ENCODE data around the gene ABHD14A. TPM values are rescaled to one million over a fixed set of nuclear protein-coding genes. Genes with fewer than 3 reads are reported as not detected.
"Not testable (repeated sequence)": the region's sequence is repeated elsewhere in the genome, so short reads cannot be mapped to it uniquely, and the experiment has no call there.

ABHD14A gene
- polyA plus RNA-seq, 1 donor (not counting 4 experiments of a cell fraction or from before 2014, with no cell fraction given): 6.9 TPM

GRCh38 chr3:51992017-51992682 lies 17.3 kb downstream of the ABHD14A start:
- Histone ChIP-seq H3K4me1 (ENCODE audit: control insufficient read depth, extremely low read depth, insufficient read depth, low read length) (peaks cover 18% of the 10 kb centered on the region), H3K79me2 (ENCODE audit: control insufficient read depth, insufficient read depth, low read length) (peaks cover 32% of the 10 kb centered on the region), H3K27ac (ENCODE audit: control insufficient read depth, insufficient read depth, low read length) (no peak overlapping the region), H4K20me1 (ENCODE audit: control insufficient read depth, extremely low read depth, insufficient read depth, low read length) (peaks cover 9% of the 10 kb centered on the region), H2AFZ (ENCODE audit: control insufficient read depth, low read length) (no peak overlapping the region), H3K36me3 (ENCODE audit: control insufficient read depth in 2 of 2, extremely low read depth in 1 of 2, insufficient read depth in 2 of 2, low read length in 2 of 2) (peaks cover 23 to 39% of the 10 kb centered on the region in 2 experiments), H3K9ac (ENCODE audit: control insufficient read depth, extremely low read depth, insufficient read depth, low read length) (no peak overlapping the region), H3K9me1 (ENCODE audit: control insufficient read depth, extremely low read depth, insufficient read depth, low read length) (peaks cover 3% of the 10 kb centered on the region), H3K4me3 (ENCODE audit: control insufficient read depth in 2 of 3, extremely low read depth in 1 of 3, insufficient read depth in 2 of 3, low read depth in 1 of 3, low read length in 3 of 3) (no peak overlapping the region), H3K4me2 (ENCODE audit: control insufficient read depth, extremely low read depth, insufficient read depth, low read depth, low read length) (peak overlapping the region; percentile 16), H3K27me3 (ENCODE audit: control insufficient read depth, extremely low read depth, insufficient read depth, low read length) (no peaks in the 10 kb centered on the region), H3K9me3 (ENCODE audit: control insufficient read depth, low read depth, low read length) (no peaks in the 10 kb centered on the region)
- dilution Hi-C loops (cut with MboI; ENCODE audit: extremely low pct_ligation_motif_present, low sequenced_read_pairs): no loop called here
- TF ChIP-seq EZH2 (IDR thresholded peaks at IDR 0.05; ENCODE audit: low read length): no peak
- TF ChIP-seq, protein P1, sequence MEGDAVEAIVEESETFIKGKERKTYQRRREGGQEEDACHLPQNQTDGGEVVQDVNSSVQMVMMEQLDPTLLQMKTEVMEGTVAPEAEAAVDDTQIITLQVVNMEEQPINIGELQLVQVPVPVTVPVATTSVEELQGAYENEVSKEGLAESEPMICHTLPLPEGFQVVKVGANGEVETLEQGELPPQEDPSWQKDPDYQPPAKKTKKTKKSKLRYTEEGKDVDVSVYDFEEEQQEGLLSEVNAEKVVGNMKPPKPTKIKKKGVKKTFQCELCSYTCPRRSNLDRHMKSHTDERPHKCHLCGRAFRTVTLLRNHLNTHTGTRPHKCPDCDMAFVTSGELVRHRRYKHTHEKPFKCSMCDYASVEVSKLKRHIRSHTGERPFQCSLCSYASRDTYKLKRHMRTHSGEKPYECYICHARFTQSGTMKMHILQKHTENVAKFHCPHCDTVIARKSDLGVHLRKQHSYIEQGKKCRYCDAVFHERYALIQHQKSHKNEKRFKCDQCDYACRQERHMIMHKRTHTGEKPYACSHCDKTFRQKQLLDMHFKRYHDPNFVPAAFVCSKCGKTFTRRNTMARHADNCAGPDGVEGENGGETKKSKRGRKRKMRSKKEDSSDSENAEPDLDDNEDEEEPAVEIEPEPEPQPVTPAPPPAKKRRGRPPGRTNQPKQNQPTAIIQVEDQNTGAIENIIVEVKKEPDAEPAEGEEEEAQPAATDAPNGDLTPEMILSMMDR (optimal IDR thresholded peaks at IDR 0.05 in 1 of 3, IDR thresholded peaks at IDR 0.05 in 1 of 3, conservative IDR thresholded peaks at IDR 0.05 in 1 of 3; ENCODE audit: extremely low read depth in 1 of 3, insufficient read depth in 2 of 3, low read length in 3 of 3): no peak
- FAIRE-seq (no peak), DNase-seq (ENCODE audit: low read depth, low spot score) (no peak)

- H3K9me3 ChIP-seq (ENCODE audit: control insufficient read depth, low read depth, low read length); H3K27ac ChIP-seq (ENCODE audit: control insufficient read depth, insufficient read depth, low read length); H3K27me3 ChIP-seq (ENCODE audit: control insufficient read depth, extremely low read depth, insufficient read depth, low read length); H2AFZ ChIP-seq (ENCODE audit: control insufficient read depth, low read length); H3K9ac ChIP-seq (ENCODE audit: control insufficient read depth, extremely low read depth, insufficient read depth, low read length); H3K9me1 ChIP-seq (ENCODE audit: control insufficient read depth, extremely low read depth, insufficient read depth, low read length); H3K4me3 ChIP-seq (ENCODE audit: control insufficient read depth in 2 of 3, extremely low read depth in 1 of 3, insufficient read depth in 2 of 3, low read depth in 1 of 3, low read length in 3 of 3); DNase-seq (ENCODE audit: low read depth, low spot score); dilution Hi-C loops (cut with MboI; ENCODE audit: extremely low pct_ligation_motif_present, low sequenced_read_pairs); FAIRE-seq; H4K20me1 ChIP-seq (ENCODE audit: control insufficient read depth, extremely low read depth, insufficient read depth, low read length): not testable (repeated sequence)
- peaks cover 32% of the 10 kb centered on the region for H3K79me2 ChIP-seq (ENCODE audit: control insufficient read depth, insufficient read depth, low read length)
- peaks cover 25% of the 10 kb centered on the region for H3K4me1 ChIP-seq (ENCODE audit: control insufficient read depth, extremely low read depth, insufficient read depth, low read length)
- peak overlapping the region; percentile 99 for H3K4me2 ChIP-seq (ENCODE audit: control insufficient read depth, extremely low read depth, insufficient read depth, low read depth, low read length)
- H3K36me3 ChIP-seq (ENCODE audit: control insufficient read depth in 2 of 2, extremely low read depth in 1 of 2, insufficient read depth in 2 of 2, low read length in 2 of 2): peaks cover 23 to 39% of the 10 kb centered on the region in 2 experiments
These were observed 18.8 kb downstream of the ABHD14A start for GRCh38 chr3:51993657-51994056.

Measured in keratinocyte (primary cell).